HepG2 (cell line): ENCODE measurements around the gene CCDC69. TPM values are rescaled to one million over a fixed set of nuclear protein-coding genes. Genes with fewer than 3 reads are reported as not detected.

Experiments
- ATF2 ChIP-seq: sonication (generic); formaldehyde crosslinking; IDR thresholded peaks from 2 replicates; pipeline ENCODE4 v1.4.0; 2020; ENCODE audit warnings: missing genetic modification reagents
- CEBPB ChIP-seq: IDR thresholded peaks from 2 replicates; pipeline ENCODE4 v1.6.1; 2011; ENCODE audit warnings: low read depth, low read length, improper control_type of control experiment, borderline replicate concordance
- CREB1 ChIP-seq, 2 experiments: fragments of 450-650 bp in 1 of 2; IDR thresholded peaks; 2 replicates each; pipeline ENCODE4 v1.6.1; 2016 to 2017; ENCODE audit warnings: control low read depth in 1 of 2, mild to moderate bottlenecking in 1 of 2, missing compliant biosample characterization in 1 of 2, missing genetic modification characterization in 1 of 2
- DR1 ChIP-seq: sonication (generic); formaldehyde crosslinking; IDR thresholded peaks from 2 replicates; pipeline ENCODE4 v1.8.0; 2021; ENCODE audit warnings: mild to moderate bottlenecking, missing genetic modification reagents, inconsistent platforms
- DRAP1 ChIP-seq: IDR thresholded peaks from 2 replicates; pipeline ENCODE4 v1.6.1; 2016; ENCODE audit warnings: missing genetic modification reagents, missing compliant biosample characterization
- HNF4G ChIP-seq, 2 experiments: sonication (generic) in 1 of 2; formaldehyde crosslinking in 1 of 2; IDR thresholded peaks; 2 replicates each; pipeline versions ENCODE4 v1.4.0 to v1.6.1; 2011 to 2020; ENCODE audit warnings: borderline replicate concordance in 2 of 2, low read depth in 2 of 2, mild to moderate bottlenecking in 2 of 2, low read length in 1 of 2, missing genetic modification reagents in 1 of 2, moderate library complexity in 1 of 2
- IRX3 ChIP-seq: sonication (generic); formaldehyde crosslinking; IDR thresholded peaks from 2 replicates; pipeline ENCODE4 v1.8.1; 2023; ENCODE audit warnings: mild to moderate bottlenecking, low read depth, missing genetic modification reagents, borderline replicate concordance
- KAT8 ChIP-seq: IDR thresholded peaks from 2 replicates; pipeline ENCODE4 v1.6.1; 2016; ENCODE audit warnings: missing genetic modification reagents, missing compliant biosample characterization
- KLF16 ChIP-seq, 2 experiments: sonication (generic) in 1 of 2; formaldehyde crosslinking in 1 of 2; IDR thresholded peaks; 2 replicates each; pipeline versions ENCODE4 v1.6.1 to v1.8.0; 2016 to 2023; ENCODE audit warnings: missing genetic modification reagents in 2 of 2, missing compliant biosample characterization in 1 of 2
- MAFF ChIP-seq: IDR thresholded peaks from 2 replicates; pipeline ENCODE4 v1.6.1; 2011; ENCODE audit warnings: low read depth, low read length, improper control_type of control experiment
- MAZ ChIP-seq, 2 experiments: sonication (generic) in 1 of 2; formaldehyde crosslinking in 1 of 2; IDR thresholded peaks; 2 replicates each; pipeline versions ENCODE4 v1.5.0 to v1.6.1; 2012 to 2020; ENCODE audit warnings: low read depth in 2 of 2, mild to moderate bottlenecking in 2 of 2, borderline replicate concordance in 1 of 2, improper control_type of control experiment in 1 of 2, low read length in 1 of 2, missing genetic modification reagents in 1 of 2, moderate library complexity in 1 of 2
- MED1 ChIP-seq: sonication (generic); formaldehyde crosslinking; IDR thresholded peaks from 2 replicates; pipeline ENCODE4 v1.4.0; 2020; ENCODE audit warnings: missing genetic modification reagents
- NCOA1 ChIP-seq: sonication (generic); formaldehyde crosslinking; IDR thresholded peaks from 2 replicates; pipeline ENCODE4 v1.9.0; 2021; ENCODE audit warnings: missing genetic modification reagents
- NFE2L2 ChIP-seq: fragments of 150-350 bp; IDR thresholded peaks from 2 replicates; pipeline ENCODE4 v1.6.1; 2014; ENCODE audit warnings: low read length
- NFKB2 ChIP-seq: sonication (generic); formaldehyde crosslinking; IDR thresholded peaks from 2 replicates; pipeline ENCODE4 v1.4.0; 2020; ENCODE audit warnings: missing genetic modification reagents, borderline replicate concordance
- NR2F1 ChIP-seq, 2 experiments: fragments of 450-650 bp in 1 of 2; formaldehyde crosslinking in 1 of 2; IDR thresholded peaks; 2 replicates each; pipeline versions ENCODE4 v1.5.0 to v1.6.1; 2016 to 2020; ENCODE audit warnings: mild to moderate bottlenecking in 1 of 2, missing compliant biosample characterization in 1 of 2, missing genetic modification reagents in 1 of 2, moderate library complexity in 1 of 2
- PHF21A ChIP-seq: sonication (generic); formaldehyde crosslinking; IDR thresholded peaks from 2 replicates; pipeline ENCODE4 v1.5.0; 2020; ENCODE audit warnings: mild to moderate bottlenecking, missing genetic modification reagents
- RELA ChIP-seq: sonication (generic); formaldehyde crosslinking; IDR thresholded peaks from 2 replicates; pipeline ENCODE4 v1.4.0; 2020; ENCODE audit warnings: missing genetic modification reagents
- SAP130 ChIP-seq: IDR thresholded peaks from 2 replicates; pipeline ENCODE4 v1.6.1; 2016; ENCODE audit warnings: low read depth
- SIN3A ChIP-seq: IDR thresholded peaks from 2 replicates; pipeline ENCODE4 v1.6.1; 2011; ENCODE audit warnings: low read depth, mild to moderate bottlenecking, control low read depth, low read length, borderline replicate concordance
- SP140L ChIP-seq: sonication (generic); formaldehyde crosslinking; IDR thresholded peaks from 2 replicates; pipeline ENCODE4 v1.4.0; 2020; ENCODE audit warnings: missing genetic modification reagents, borderline replicate concordance
- THRA ChIP-seq: sonication (generic); formaldehyde crosslinking; IDR thresholded peaks from 2 replicates; pipeline ENCODE4 v1.4.0; 2020; ENCODE audit warnings: missing genetic modification reagents, borderline replicate concordance
- TOPORS ChIP-seq: sonication (generic); formaldehyde crosslinking; IDR thresholded peaks from 2 replicates; pipeline ENCODE4 v1.8.0; 2023; ENCODE audit warnings: mild to moderate bottlenecking, missing genetic modification reagents
- ZNF543 ChIP-seq: sonication (generic); formaldehyde crosslinking; IDR thresholded peaks from 2 replicates; pipeline ENCODE4 v1.4.0; 2020; ENCODE audit warnings: mild to moderate bottlenecking, missing genetic modification reagents
- ZNF607 ChIP-seq: sonication (generic); formaldehyde crosslinking; IDR thresholded peaks from 2 replicates; pipeline ENCODE4 v1.5.1; 2020; ENCODE audit warnings: missing genetic modification reagents, mild to moderate bottlenecking, borderline replicate concordance
- ZNF737 ChIP-seq: sonication (generic); formaldehyde crosslinking; IDR thresholded peaks from 2 replicates; pipeline ENCODE4 v1.5.0; 2020; ENCODE audit warnings: missing genetic modification reagents, mild to moderate bottlenecking, borderline replicate concordance
- ZNF772 ChIP-seq: sonication (generic); formaldehyde crosslinking; IDR thresholded peaks from 2 replicates; pipeline ENCODE4 v1.5.0; 2020; ENCODE audit warnings: mild to moderate bottlenecking, missing genetic modification reagents
- polyA plus RNA-seq, 8 experiments: library from polyadenylated mRNA; depleted of rRNA in 3 of 8; stranded (reverse) in 7 of 8; unstranded in 1 of 8; fragments of >200 nt; fragmentation: Illumina TruSeq in 4 of 8; extraction: Trizol in 4 of 8; gene quantifications; 2 replicates each; pipeline versions ENCODE4 v1.2.1 to v1.2.3, GENCODE V29; 2011 to 2016; ENCODE audit warnings: low read depth in 4 of 8, missing spikeins in 1 of 8, mixed read lengths in 1 of 8; ENCODE audit not compliant: insufficient read depth in 1 of 8
- total RNA-seq, 5 experiments: library from RNA; depleted of rRNA; stranded (reverse); fragments of >200 nt; fragmentation: Illumina TruSeq; extraction: Trizol; gene quantifications; 2 replicates each; pipeline ENCODE4 v1.2.3, GENCODE V29; 2016; ENCODE audit warnings: low read depth in 1 of 5

Gene CCDC69
- total and polyA plus RNA-seq, 2 of the 13 experiments (the other 11 are each of a cell fraction or from before 2014, with no cell fraction given), result 12.2 to 45.2 TPM

- TF ChIP-seq TOPORS (CRISPR knock-in tag) (0 out of 2 replicates have a peak, but pooled peaks have one; percentile 46), ATF2 (CRISPR knock-in tag) (0 out of 2 replicates have a peak, but pooled peaks have one; percentile 14), MAFF (0 out of 2 replicates have a peak, but pooled peaks have one; percentile 1), NR2F1 (CRISPR knock-in tag; IDR thresholded peaks at IDR 0.05) (0 out of 4 replicates have a peak, but pooled peaks of 1 of the 2 experiments have one; percentile 4), ZNF737 (CRISPR knock-in tag) (no peak), PHF21A (CRISPR knock-in tag) (peak; percentile 70), CEBPB (no peak), ZNF543 (CRISPR knock-in tag) (no peak), DR1 (CRISPR knock-in tag) (peak; percentile 80), MAZ (IDR thresholded peaks at IDR 0.05; ENCODE audit: borderline replicate concordance, low read depth, low read length) (no peak), MAZ (CRISPR knock-in tag; IDR thresholded peaks at IDR 0.05; ENCODE audit: low read depth) (peak; percentile 43; the same call in 1 of the 2 replicates), IRX3 (CRISPR knock-in tag) (0 out of 2 replicates have a peak, but pooled peaks have one; percentile 42), NFE2L2 (no peak), CREB1 (IDR thresholded peaks at IDR 0.05) (no peak), CREB1 (CRISPR knock-in tag; IDR thresholded peaks at IDR 0.05) (peak; percentile 52), KAT8 (CRISPR knock-in tag) (peak; percentile 61; the same call in 1 of the 2 replicates), SAP130 (CRISPR knock-in tag) (peak; percentile 77), ZNF607 (CRISPR knock-in tag) (0 out of 2 replicates have a peak, but pooled peaks have one; percentile 4), NCOA1 (CRISPR knock-in tag) (no peak), RELA (no peak), KLF16 (CRISPR knock-in tag; IDR thresholded peaks at IDR 0.05) (peak in 1 of 2 experiments; percentile 25; a peak in 1 of 4 replicates), ZNF772 (CRISPR knock-in tag) (peak; percentile 13; the same call in 1 of the 2 replicates), SIN3A (peak; percentile 61; the same call in 1 of the 2 replicates), HNF4G (IDR thresholded peaks at IDR 0.05; ENCODE audit: borderline replicate concordance, low read depth, low read length) (peak; percentile 57; the same call in 1 of the 2 replicates), HNF4G (CRISPR knock-in tag; IDR thresholded peaks at IDR 0.05; ENCODE audit: borderline replicate concordance, low read depth) (no peak), DRAP1 (CRISPR knock-in tag) (peak; percentile 96), NFKB2 (no peak), THRA (peak; percentile 16; the same call in 1 of the 2 replicates), SP140L (CRISPR knock-in tag) (no peak), MED1 (CRISPR knock-in tag) (peak; percentile 11; the same call in 1 of the 2 replicates)
Observed at GRCh38 chr5:151251001-151251551, 27.2 kb upstream of the CCDC69 start (continued).
